Transverse colon (tissue), 3 donors: ENCODE measurements around the gene ADK.
"Not testable (repeated sequence)": the region's sequence is repeated elsewhere in the genome, so short reads cannot be mapped to it uniquely, and the experiment has no call there.

Experiments
- POLR2A ChIP-seq: fragments of 450-650 bp; IDR thresholded peaks from one replicate; pipeline ENCODE4 v1.6.1; 2016; ENCODE audit warnings: antibody characterized with exemption, mild to moderate bottlenecking, moderate library complexity
- TF ChIP-seq, protein P1 (sequence below), 5 experiments: fragments of 200-600 bp in 3 of 5; fragments of 450-650 bp in 2 of 5; sonication (generic) in 3 of 5; IDR thresholded peaks; 1 replicate in 2 of 5; 2 replicates in 3 of 5; pipeline ENCODE4 v1.5.1; 2016 to 2017; ENCODE audit warnings: antibody characterized with exemption in 5 of 5, inconsistent platforms in 3 of 5, mild to moderate bottlenecking in 2 of 5, moderate library complexity in 1 of 5

DNA sequence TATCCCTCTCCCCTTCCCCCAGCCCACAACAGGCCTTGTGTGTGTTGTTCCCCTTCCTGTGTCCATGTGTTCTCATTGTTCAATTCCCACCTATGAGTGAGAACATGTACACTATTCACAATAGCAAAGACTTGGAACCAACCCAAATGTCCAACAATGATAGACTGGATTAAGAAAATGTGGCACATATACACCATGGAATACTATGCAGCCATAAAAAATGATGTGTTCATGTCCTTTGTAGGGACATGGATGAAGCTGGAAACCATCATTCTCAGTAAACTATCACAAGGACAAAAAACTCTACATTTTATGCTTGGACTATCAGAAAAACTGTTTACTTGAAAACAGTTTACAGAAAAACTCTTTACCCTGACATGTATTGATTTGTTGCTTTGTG is 347.6 kb downstream of the ADK start:
- not testable (repeated sequence) for TF ChIP-seq POLR2A
- TF ChIP-seq, protein P1, sequence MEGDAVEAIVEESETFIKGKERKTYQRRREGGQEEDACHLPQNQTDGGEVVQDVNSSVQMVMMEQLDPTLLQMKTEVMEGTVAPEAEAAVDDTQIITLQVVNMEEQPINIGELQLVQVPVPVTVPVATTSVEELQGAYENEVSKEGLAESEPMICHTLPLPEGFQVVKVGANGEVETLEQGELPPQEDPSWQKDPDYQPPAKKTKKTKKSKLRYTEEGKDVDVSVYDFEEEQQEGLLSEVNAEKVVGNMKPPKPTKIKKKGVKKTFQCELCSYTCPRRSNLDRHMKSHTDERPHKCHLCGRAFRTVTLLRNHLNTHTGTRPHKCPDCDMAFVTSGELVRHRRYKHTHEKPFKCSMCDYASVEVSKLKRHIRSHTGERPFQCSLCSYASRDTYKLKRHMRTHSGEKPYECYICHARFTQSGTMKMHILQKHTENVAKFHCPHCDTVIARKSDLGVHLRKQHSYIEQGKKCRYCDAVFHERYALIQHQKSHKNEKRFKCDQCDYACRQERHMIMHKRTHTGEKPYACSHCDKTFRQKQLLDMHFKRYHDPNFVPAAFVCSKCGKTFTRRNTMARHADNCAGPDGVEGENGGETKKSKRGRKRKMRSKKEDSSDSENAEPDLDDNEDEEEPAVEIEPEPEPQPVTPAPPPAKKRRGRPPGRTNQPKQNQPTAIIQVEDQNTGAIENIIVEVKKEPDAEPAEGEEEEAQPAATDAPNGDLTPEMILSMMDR (IDR thresholded peaks at IDR 0.05), result not testable (repeated sequence)
